Measurements from ENCODE around the gene SLC25A13. TPM values are rescaled to one million over a fixed set of nuclear protein-coding genes. Genes with fewer than 3 reads are reported as not detected.

Gene SLC25A13
- total and polyA plus RNA-seq, 12 donors = 10.8 to 55.1 (median 33.9) TPM

GRCh38 chr7:96118449-96119001, 203.4 kb downstream of the SLC25A13 start:
- TF ChIP-seq CTCF (IDR thresholded peaks at IDR 0.05) (no peak), POLR2A (IDR thresholded peaks at IDR 0.05) (no peak)
- DNase-seq = no peak
- Histone ChIP-seq H3K4me3 (no peak overlapping the region), H3K4me1 (replicated peaks in 1 of 2) (no peaks in the 10 kb centered on the region), H3K36me3 (replicated peaks in 1 of 2) (no peaks in the 10 kb centered on the region), H3K27me3 (no peaks in the 10 kb centered on the region), H3K9me3 (replicated peaks in 1 of 3) (no peaks in the 10 kb centered on the region), H3K27ac (no peak overlapping the region)
- intact Hi-C loops (cut with DNase I) = no loop called here
- WGBS, 4 donors = 81 to 89% (median 84%) methylated on average over 13 of the region's 13 CpGs

GRCh38 chr7:96116173-96116572, 205.7 kb downstream of the SLC25A13 start:
- intact Hi-C loops (cut with DNase I) = no loop called here
- H3K4me1 ChIP-seq (replicated peaks in 1 of 2) = no peaks in the 10 kb centered on the region
- no peak overlapping the region for H3K27ac ChIP-seq
- no peak for TF ChIP-seq POLR2A (IDR thresholded peaks at IDR 0.05)
- no peak for TF ChIP-seq CTCF (IDR thresholded peaks at IDR 0.05)
- H3K36me3 ChIP-seq (replicated peaks in 1 of 2) = no peaks in the 10 kb centered on the region
- peaks cover 0 to 4% (median 0%) of the 10 kb centered on the region in 3 donors for H3K9me3 ChIP-seq (replicated peaks in 1 of 3)
- no peak overlapping the region for H3K4me3 ChIP-seq
- no peak for DNase-seq
- no peaks in the 10 kb centered on the region for H3K27me3 ChIP-seq
- 78 to 94% (median 91%) methylated on average over 7 of the region's 7 CpGs for WGBS, 4 donors

GRCh38 chr7:96114190-96114589, 207.7 kb downstream of the SLC25A13 start:
- DNase-seq = no peak
- 87 to 91% (median 89%) methylated on average over 7 of the region's 7 CpGs for WGBS, 4 donors
- Histone ChIP-seq H3K27ac (no peak overlapping the region), H3K36me3 (replicated peaks in 1 of 2) (no peaks in the 10 kb centered on the region), H3K4me3 (no peak overlapping the region), H3K4me1 (replicated peaks in 1 of 2) (no peaks in the 10 kb centered on the region), H3K27me3 (no peaks in the 10 kb centered on the region), H3K9me3 (replicated peaks in 1 of 3) (peaks cover 0 to 4% (median 0%) of the 10 kb centered on the region in 3 donors)
- no peak for TF ChIP-seq CTCF (IDR thresholded peaks at IDR 0.05)
- TF ChIP-seq POLR2A (IDR thresholded peaks at IDR 0.05) = no peak
- intact Hi-C loops (cut with DNase I) = no loop called here

- DNase-seq = no peak
- TF ChIP-seq CTCF (IDR thresholded peaks at IDR 0.05) (no peak), POLR2A (IDR thresholded peaks at IDR 0.05) (no peak)
- Histone ChIP-seq H3K27ac (no peak overlapping the region), H3K27me3 (no peaks in the 10 kb centered on the region), H3K9me3 (replicated peaks in 1 of 3) (peaks cover 0 to 4% (median 0%) of the 10 kb centered on the region in 3 donors), H3K4me3 (no peak overlapping the region), H3K4me1 (replicated peaks in 1 of 2) (no peaks in the 10 kb centered on the region), H3K36me3 (replicated peaks in 1 of 2) (no peaks in the 10 kb centered on the region)
- intact Hi-C loops (cut with DNase I) = no loop called here
These were observed 210.5 kb downstream of the SLC25A13 start for GRCh38 chr7:96111405-96111804.
